Naive thymus-derived CD8-positive, alpha-beta T cell (primary cell): ENCODE measurements around the gene HLA-DQA1. TPM values are rescaled to one million over a fixed set of nuclear protein-coding genes. Genes with fewer than 3 reads are reported as not detected.
A peak's percentile ranks its signal among the peaks of the same experiment; 100 is the strongest.
"Not testable (repeated sequence)": the region's sequence is repeated elsewhere in the genome, so short reads cannot be mapped to it uniquely, and the experiment has no call there.

Experiments
- ATAC-seq, 2 donors: fragments of 150-1000 bp; cut with Tn5 transposase in 1 of 2; sonication (Bioruptor Pico), chemical (Tn5 transposase) in 1 of 2; 1 replicate in 1 of 2; 2 replicates in 1 of 2; pipeline ENCODE4 v1.10.0; 2021; ENCODE audit warnings: mild to moderate bottlenecking in 2 of 2, moderate library complexity in 2 of 2
- POLR2A ChIA-PET: fragments of 350-600 bp; sonication (Branson Sonifier 250); formaldehyde crosslinking; loops from one replicate; lab custom pipeline; 2021; ENCODE audit warnings: antibody characterized with exemption; lab: Charles Lee
- DNase-seq, 10 donors: peaks; one replicate each; pipeline versions ENCODE4 v3.0.0 to v3.0.0-alpha.2; 2020 to 2022
- H3K27ac Mint-ChIP-seq, 10 donors: one replicate each; pipeline ENCODE4 v1.8.0; 2020 to 2022; ENCODE audit warnings: mild to moderate bottlenecking in 10 of 10, mixed read lengths in 10 of 10, moderate library complexity in 4 of 10, inconsistent platforms in 1 of 10
- H3K27me3 Mint-ChIP-seq, 5 donors: one replicate each; pipeline ENCODE4 v1.8.0; 2021 to 2022; ENCODE audit warnings: mixed read lengths in 5 of 5
- H3K36me3 Mint-ChIP-seq, 3 donors: one replicate each; pipeline ENCODE4 v1.8.0; 2020 to 2022; ENCODE audit warnings: mixed read lengths in 3 of 3, mild to moderate bottlenecking in 2 of 3, inconsistent platforms in 1 of 3
- H3K4me1 Mint-ChIP-seq, 4 donors: one replicate each; pipeline ENCODE4 v1.8.0; 2021 to 2022; ENCODE audit warnings: mixed read lengths in 4 of 4
- H3K4me3 Mint-ChIP-seq, 10 donors: one replicate each; pipeline ENCODE4 v1.8.0; 2020 to 2022; ENCODE audit warnings: mild to moderate bottlenecking in 10 of 10, mixed read lengths in 10 of 10, moderate library complexity in 6 of 10, inconsistent platforms in 1 of 10
- H3K9me3 Mint-ChIP-seq, 9 donors: one replicate each; pipeline ENCODE4 v1.8.0; 2020 to 2022; ENCODE audit warnings: mixed read lengths in 9 of 9, mild to moderate bottlenecking in 3 of 9, inconsistent platforms in 1 of 9, moderate library complexity in 1 of 9
- polyA plus RNA-seq, 3 donors: library from polyadenylated mRNA; unstranded; fragments of 300-500 nt; fragmentation: Illumina TruSeq; gene quantifications; one replicate each; pipeline ENCODE4 v1.2.3, GENCODE V29; 2021
- total RNA-seq, 8 experiments: library from RNA in 2 of 8; stranded (reverse) in 2 of 8; gene quantifications; one replicate each; pipeline ENCODE4 v1.2.3 and lab custom pipeline; 2021 to 2026

Gene HLA-DQA1
- total RNA-seq (10 to 100 TPM; 13.7 to 15.5 TPM), polyA plus RNA-seq (10 to 100 TPM in 1 of 3 donors, 1 to 10 TPM in 1, not detected in 1; 1.6 to 11.0 TPM), total RNA-seq (lab: John Stamatoyannopoulos, UW) (0 to 0.26 (median 0) reads per million in 6 experiments)

- Mint-ChIP-seq H3K4me1 (peaks cover 0 to 69% (median 18%) of the 10 kb centered on the region in 4 donors), H3K36me3 (peaks cover 0 to 2% (median 0%) of the 10 kb centered on the region in 3 donors), H3K27ac (peak within 1 kb of the TSS in 6 of 10 donors; percentile 8 to 87 (median 78)), H3K9me3 (no peaks in the 10 kb centered on the region), H3K27me3 (peaks cover 0 to 17% (median 2%) of the 10 kb centered on the region in 5 donors), H3K4me3 (peak within 1 kb of the TSS in 4 of 10 donors; percentile 50 to 90 (median 69))
- peak in 1 of 10 donors; percentile 8 for DNase-seq
- peak in 1 of 2 donors; percentile 41 for ATAC-seq
- POLR2A ChIA-PET, result interaction anchor here (2.8 kb wide), 1 partner anchor 14 kb away, joined by 9 read pairs; no protein-coding TSS in a partner anchor
Measured at GRCh38 chr6:32637219-32637880, at the start of gene HLA-DQA1. HLA-DQA1 (plus strand) TSS chr6:32637406; CDS start chr6:32637459, 53 bp downstream.

- H3K4me1 Mint-ChIP-seq, result peaks cover 10 to 52% (median 22%) of the 10 kb centered on the region in 4 donors
- POLR2A ChIA-PET, result no interaction called here
- peak overlapping the region in 4 of 10 donors; percentile 1 to 92 (median 47) for H3K4me3 Mint-ChIP-seq
- DNase-seq (no peak), ATAC-seq (no peak)
- H3K36me3 Mint-ChIP-seq, result no peaks in the 10 kb centered on the region
- H3K27me3 Mint-ChIP-seq, result peaks cover 0 to 19% (median 0%) of the 10 kb centered on the region in 5 donors
- no peaks in the 10 kb centered on the region for H3K9me3 Mint-ChIP-seq
- H3K27ac Mint-ChIP-seq, result peak overlapping the region in 2 of 10 donors; percentile 10 to 67
Measured at GRCh38 chr6:32588156-32588555, 49.0 kb upstream of the HLA-DQA1 start.

- Mint-ChIP-seq H3K4me1 (peaks cover 8 to 45% (median 9%) of the 10 kb centered on the region in 4 donors), H3K9me3 (no peaks in the 10 kb centered on the region), H3K36me3 (no peaks in the 10 kb centered on the region), H3K27me3 (peaks cover 0 to 19% (median 0%) of the 10 kb centered on the region in 5 donors), H3K4me3 (peak within 1 kb of the TSS in 9 of 10 donors; percentile 15 to 92 (median 56)), H3K27ac (peak within 1 kb of the TSS in 6 of 10 donors; percentile 0 to 88 (median 34))
- ATAC-seq (peak; percentile 88 to 95), DNase-seq (peak in 4 of 10 donors; percentile 37 to 57 (median 48))
- POLR2A ChIA-PET, result no interaction called here
Measured at GRCh38 chr6:32589596-32590449, 47.4 kb upstream of the HLA-DQA1 start, which contains the start of gene HLA-DRB1. HLA-DRB1 (minus strand) TSS chr6:32589848; CDS start chr6:32589742, 106 bp downstream.

- POLR2A ChIA-PET, H3K4me3 Mint-ChIP-seq, H3K36me3 Mint-ChIP-seq, ATAC-seq, H3K27ac Mint-ChIP-seq, H3K9me3 Mint-ChIP-seq, DNase-seq: not testable (repeated sequence)
- Mint-ChIP-seq H3K27me3 (peaks cover 0 to 17% (median 0%) of the 10 kb centered on the region in 5 donors), H3K4me1 (peaks cover 6 to 37% (median 7%) of the 10 kb centered on the region in 4 donors)
Measured at GRCh38 chr6:32590713-32591112, 46.5 kb upstream of the HLA-DQA1 start.

GRCh38 chr6:32597024-32597423 is 40.2 kb upstream of the HLA-DQA1 start:
- H3K27ac Mint-ChIP-seq, result no peak overlapping the region
- POLR2A ChIA-PET, result no interaction called here
- no peak for DNase-seq
- H3K36me3 Mint-ChIP-seq, result peaks cover 0 to 2% (median 0%) of the 10 kb centered on the region in 3 donors
- no peak overlapping the region for H3K4me3 Mint-ChIP-seq
- ATAC-seq, result no peak
- H3K27me3 Mint-ChIP-seq, result peaks cover 0 to 1% (median 0%) of the 10 kb centered on the region in 5 donors
- H3K4me1 Mint-ChIP-seq, result peaks cover 0 to 6% (median 0%) of the 10 kb centered on the region in 4 donors
- H3K9me3 Mint-ChIP-seq, result peaks cover 0 to under 1% (median 0%) of the 10 kb centered on the region in 9 donors

- POLR2A ChIA-PET, result interaction anchor here (1.0 kb wide), 1 partner anchor 21 kb away, joined by 3 read pairs; no protein-coding TSS in a partner anchor
- ATAC-seq, result no peak
- no peak for DNase-seq
- Mint-ChIP-seq H3K36me3 (peaks cover 0 to 8% (median 0%) of the 10 kb centered on the region in 3 donors), H3K4me3 (peak overlapping the region in 3 of 10 donors; percentile 18 to 34 (median 19)), H3K4me1 (peaks cover 5 to 37% (median 20%) of the 10 kb centered on the region in 4 donors), H3K27me3 (peaks cover 0 to 8% (median 0%) of the 10 kb centered on the region in 5 donors), H3K27ac (peak overlapping the region in 4 of 10 donors; percentile 10 to 68 (median 62)), H3K9me3 (peaks cover 0 to 13% (median 0%) of the 10 kb centered on the region in 9 donors)
Measured at GRCh38 chr6:32602383-32602782, 34.8 kb upstream of the HLA-DQA1 start.

- H3K27ac Mint-ChIP-seq, result peak overlapping the region in 4 of 10 donors; percentile 24 to 85 (median 57)
Measured at GRCh38 chr6:32603222-32603621, 34.0 kb upstream of the HLA-DQA1 start.

GRCh38 chr6:32603888-32604287 is 33.3 kb upstream of the HLA-DQA1 start:
- H3K4me1 Mint-ChIP-seq, result peaks cover 5 to 48% (median 20%) of the 10 kb centered on the region in 4 donors
- H3K36me3 Mint-ChIP-seq, result peaks cover 0 to 8% (median 0%) of the 10 kb centered on the region in 3 donors
- ATAC-seq (peak; percentile 47 to 49), DNase-seq (no peak)
- H3K9me3 Mint-ChIP-seq, result peaks cover 0 to 13% (median 0%) of the 10 kb centered on the region in 9 donors
- peaks cover 0 to 8% (median 0%) of the 10 kb centered on the region in 5 donors for H3K27me3 Mint-ChIP-seq
- POLR2A ChIA-PET, result interaction anchor here (0.6 kb wide), 1 partner anchor 12 kb away, joined by 3 read pairs; no protein-coding TSS in a partner anchor
- H3K27ac Mint-ChIP-seq, result peak overlapping the region in 8 of 10 donors; percentile 0 to 89 (median 67)
- peak overlapping the region in 8 of 10 donors; percentile 10 to 71 (median 58) for H3K4me3 Mint-ChIP-seq

More at GRCh38 chr6:32603222-32603621, 34.0 kb upstream of the HLA-DQA1 start:
- H3K4me3 Mint-ChIP-seq, result peak overlapping the region in 2 of 10 donors; percentile 34 to 46
- peaks cover 0 to 8% (median 0%) of the 10 kb centered on the region in 5 donors for H3K27me3 Mint-ChIP-seq
- DNase-seq (no peak), ATAC-seq (no peak)
- H3K4me1 Mint-ChIP-seq, result peaks cover 5 to 45% (median 20%) of the 10 kb centered on the region in 4 donors
- POLR2A ChIA-PET, result interaction anchor here (1.0 kb wide), 1 partner anchor 20 kb away, joined by 3 read pairs; no protein-coding TSS in a partner anchor
- H3K9me3 Mint-ChIP-seq, result peaks cover 0 to 13% (median 0%) of the 10 kb centered on the region in 9 donors
- peaks cover 0 to 8% (median 0%) of the 10 kb centered on the region in 3 donors for H3K36me3 Mint-ChIP-seq

- H3K27ac Mint-ChIP-seq, result peak overlapping the region in 6 of 10 donors; percentile 26 to 89 (median 79)
- DNase-seq (no peak), ATAC-seq (peak in 1 of 2 donors; percentile 42)
- POLR2A ChIA-PET, result interaction anchor here (0.6 kb wide), 1 partner anchor 316 kb away, joined by 3 read pairs; no protein-coding TSS in a partner anchor
- peaks cover 7 to 47% (median 20%) of the 10 kb centered on the region in 4 donors for H3K4me1 Mint-ChIP-seq
- H3K9me3 Mint-ChIP-seq, result peaks cover 0 to 13% (median 0%) of the 10 kb centered on the region in 9 donors
- peaks cover 0 to 8% (median 0%) of the 10 kb centered on the region in 3 donors for H3K36me3 Mint-ChIP-seq
- peaks cover 0 to 8% (median 0%) of the 10 kb centered on the region in 5 donors for H3K27me3 Mint-ChIP-seq
- peak overlapping the region in 7 of 10 donors; percentile 26 to 71 (median 59) for H3K4me3 Mint-ChIP-seq
Measured at GRCh38 chr6:32604434-32604877, 32.8 kb upstream of the HLA-DQA1 start.

GRCh38 chr6:32607263-32607987 is 29.8 kb upstream of the HLA-DQA1 start:
- ATAC-seq (no peak), DNase-seq (no peak)
- Mint-ChIP-seq H3K9me3 (peaks cover 0 to 12% (median 0%) of the 10 kb centered on the region in 9 donors), H3K27ac (peak overlapping the region in 5 of 10 donors; percentile 5 to 80 (median 48)), H3K27me3 (peaks cover 0 to 12% (median 0%) of the 10 kb centered on the region in 5 donors), H3K4me1 (peaks cover 8 to 51% (median 19%) of the 10 kb centered on the region in 4 donors), H3K4me3 (no peak overlapping the region), H3K36me3 (peaks cover 0 to 7% (median 0%) of the 10 kb centered on the region in 3 donors)
- POLR2A ChIA-PET, result no interaction called here

GRCh38 chr6:32607988-32608298 is 29.3 kb upstream of the HLA-DQA1 start:
- Mint-ChIP-seq H3K27ac (peak overlapping the region in 3 of 10 donors; percentile 2 to 80 (median 22)), H3K4me3 (no peak overlapping the region), H3K27me3 (peaks cover 0 to 12% (median 0%) of the 10 kb centered on the region in 5 donors), H3K4me1 (peaks cover 8 to 46% (median 14%) of the 10 kb centered on the region in 4 donors), H3K36me3 (peaks cover 0 to 7% (median 0%) of the 10 kb centered on the region in 3 donors), H3K9me3 (peaks cover 0 to 12% (median 0%) of the 10 kb centered on the region in 9 donors)
- POLR2A ChIA-PET, result no interaction called here
- DNase-seq (no peak), ATAC-seq (no peak)
